Fibroblast of skin of back (primary cell): ENCODE data around the gene APOL3.
A peak's percentile ranks its signal among the peaks of the same experiment; 100 is the strongest.
"Not testable (repeated sequence)": the region's sequence is repeated elsewhere in the genome, so short reads cannot be mapped to it uniquely, and the experiment has no call there.

Experiments
- DNase-seq: peaks from one replicate; pipeline ENCODE4 v3.0.0-alpha.2; 2013

APOL3 gene

DNA sequence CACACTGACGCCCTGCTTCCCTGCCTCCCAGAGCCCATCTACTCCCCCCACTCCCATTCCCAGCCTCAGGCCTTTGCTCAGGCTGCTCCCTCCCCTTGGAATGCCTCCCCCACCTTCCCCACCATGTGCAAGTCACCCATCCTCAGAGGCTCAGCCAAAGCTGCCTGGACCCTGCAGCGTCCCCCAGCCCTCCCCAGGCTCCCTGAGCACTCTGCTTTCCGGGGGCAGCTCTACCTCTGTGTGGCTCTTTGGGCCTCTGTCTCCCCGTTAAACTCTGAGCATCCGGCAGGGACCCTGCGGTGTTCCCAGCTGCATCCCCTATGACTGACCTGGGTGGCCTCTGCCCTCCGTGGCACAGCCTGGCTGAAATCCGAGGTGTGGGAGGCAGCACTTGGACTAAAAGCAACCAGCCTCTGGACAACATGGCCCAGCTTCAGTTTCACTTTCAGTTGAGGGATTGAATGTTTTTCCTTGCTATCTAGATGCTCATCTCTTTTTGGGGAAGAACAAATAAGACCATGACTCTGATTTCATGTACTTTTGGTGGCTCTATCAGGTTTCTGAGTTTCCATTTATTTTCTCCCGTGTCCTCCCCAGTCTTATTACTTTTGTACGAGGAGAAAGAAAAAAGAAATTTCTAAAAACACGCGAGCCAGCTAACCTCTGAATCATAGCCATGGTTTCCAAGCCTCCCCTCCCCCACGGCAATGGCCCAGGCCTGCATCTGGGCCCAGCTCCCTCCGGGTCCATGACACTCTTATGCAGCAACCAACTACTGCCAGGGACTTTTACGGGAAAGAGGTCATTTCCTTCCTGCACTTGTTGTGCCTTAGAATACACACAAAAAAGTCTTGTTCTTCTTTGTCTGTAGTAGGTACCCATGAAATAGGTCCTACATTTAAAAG lies 3.8 kb downstream of the APOL3 start:
- DNase-seq, result peak; percentile 69

DNA sequence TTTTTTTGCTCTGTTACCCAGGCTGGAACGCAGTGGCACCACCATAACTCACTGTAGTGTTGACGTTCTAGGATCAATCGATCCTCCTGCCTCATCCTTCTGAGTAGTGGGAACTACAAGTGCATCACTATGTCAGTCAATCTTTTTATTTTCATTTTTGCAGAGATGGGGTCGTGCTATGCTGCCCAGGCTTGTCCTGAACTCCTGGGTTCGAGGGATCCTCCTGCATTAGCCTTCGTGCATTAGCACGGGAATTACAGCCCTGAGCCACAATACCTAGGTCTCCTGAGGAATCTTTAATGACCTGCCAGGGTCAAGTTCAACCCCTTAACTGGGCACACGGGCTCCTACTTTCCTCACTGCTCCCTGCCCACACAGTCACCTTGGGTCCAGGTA lies 4.4 kb downstream of the APOL3 start:
- no peak for DNase-seq

DNA sequence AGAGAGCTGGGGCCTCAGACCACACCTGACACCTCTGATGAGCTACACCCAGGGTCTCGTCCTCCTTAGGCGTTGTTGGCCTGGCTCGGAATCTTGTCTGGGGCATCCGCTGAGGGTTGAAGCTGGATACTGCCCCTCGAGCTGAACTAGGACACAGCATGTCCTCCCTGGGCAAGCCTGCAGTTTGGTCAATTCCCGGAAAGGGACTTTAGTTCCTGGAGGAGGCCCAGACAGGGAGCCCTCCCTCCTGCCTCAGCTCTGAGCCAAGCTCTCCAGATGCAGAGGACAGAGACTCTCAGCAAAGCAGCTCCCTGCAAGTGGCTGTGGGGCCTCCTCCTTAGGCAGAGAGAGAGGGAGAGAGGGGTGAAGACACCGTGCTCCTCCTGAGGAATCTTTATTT lies 4.9 kb downstream of the APOL3 start:
- DNase-seq, result no peak

DNA sequence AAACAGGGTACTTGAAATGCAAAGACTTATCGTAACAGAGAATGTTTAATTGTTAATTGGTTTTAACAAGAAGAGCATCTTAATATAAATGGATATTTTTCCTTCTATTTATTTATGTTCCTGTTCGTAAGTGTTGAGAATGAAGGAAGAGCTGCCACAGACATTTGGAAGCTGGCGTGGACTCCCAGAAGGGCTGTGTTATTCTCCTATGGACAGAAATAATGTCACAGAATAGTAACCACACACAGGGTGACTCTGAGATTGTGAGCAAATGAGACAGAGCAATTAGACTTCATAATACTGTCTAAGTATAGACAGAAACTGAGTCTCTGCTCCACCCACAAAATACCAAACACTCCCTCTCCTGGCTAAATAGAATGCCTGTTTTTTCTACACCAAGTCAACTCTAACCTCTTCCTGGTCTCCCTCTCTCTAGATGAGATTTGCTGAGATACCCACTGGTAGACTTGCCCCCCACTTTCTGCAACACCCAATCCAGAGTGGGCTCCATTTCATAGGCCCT lies 6.1 kb downstream of the APOL3 start:
- DNase-seq, result no peak

DNA sequence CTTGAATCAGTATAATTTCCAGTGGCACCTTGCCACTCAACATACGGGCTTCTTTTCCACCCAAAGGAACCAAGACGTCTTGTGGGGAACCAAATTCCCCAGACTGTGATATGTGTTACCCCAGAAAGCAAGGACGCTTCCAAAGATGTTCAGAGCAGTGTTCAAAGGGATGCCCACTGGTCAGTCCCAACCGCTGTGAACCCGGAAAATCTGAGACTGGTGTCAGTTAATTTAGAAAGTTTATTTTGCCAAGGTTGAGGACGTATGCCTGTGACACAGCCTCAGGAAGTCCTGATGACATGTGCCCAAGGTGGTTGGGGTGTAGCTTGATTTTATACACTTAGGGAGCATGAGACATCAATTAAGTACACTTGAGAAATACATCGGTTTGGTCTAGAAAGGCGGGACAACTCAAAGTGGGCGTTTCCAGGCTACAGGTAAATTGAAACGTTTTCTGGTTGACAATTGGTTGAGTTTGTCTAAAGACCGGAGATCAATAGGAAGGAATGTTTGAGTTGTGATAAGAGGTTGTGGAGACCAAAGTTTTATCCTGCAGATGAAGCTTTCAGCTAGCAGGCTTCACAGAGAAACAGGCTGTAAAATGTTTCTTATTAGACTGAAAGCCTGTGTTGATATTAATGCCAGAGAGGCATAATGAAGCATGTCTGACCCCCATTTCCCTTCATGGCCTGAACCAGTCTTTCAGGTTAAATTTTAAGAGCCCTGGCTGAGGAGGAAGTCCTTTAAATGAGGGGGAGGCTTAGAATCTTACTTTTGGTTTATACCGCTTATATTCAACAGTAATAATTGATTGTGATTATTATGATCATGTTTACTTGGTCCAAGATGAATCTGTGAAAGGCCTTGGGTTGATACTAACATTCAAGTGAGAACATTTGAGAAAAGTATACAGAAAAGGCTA lies 6.8 kb downstream of the APOL3 start:
- DNase-seq, result no peak

DNA sequence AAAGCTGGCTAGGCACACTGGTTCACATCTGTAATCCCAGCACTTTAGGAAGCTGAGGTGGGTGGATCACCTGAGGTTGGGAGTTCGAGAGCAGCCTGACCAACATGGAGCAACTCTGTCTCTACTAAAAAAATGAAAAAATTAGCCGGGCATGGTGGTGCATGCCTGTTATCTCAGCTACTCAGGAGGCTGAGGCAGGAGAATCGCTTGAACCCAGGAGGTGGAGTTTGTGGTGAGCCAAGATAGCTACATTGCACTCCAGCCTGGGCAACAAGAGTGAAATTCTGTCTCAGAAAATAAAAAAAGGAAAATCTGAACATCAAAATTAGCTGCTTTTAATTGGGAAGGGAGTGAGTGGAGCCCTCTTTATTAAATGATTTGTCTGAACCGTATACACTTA lies 7.7 kb downstream of the APOL3 start:
- DNase-seq, result not testable (repeated sequence)

DNA sequence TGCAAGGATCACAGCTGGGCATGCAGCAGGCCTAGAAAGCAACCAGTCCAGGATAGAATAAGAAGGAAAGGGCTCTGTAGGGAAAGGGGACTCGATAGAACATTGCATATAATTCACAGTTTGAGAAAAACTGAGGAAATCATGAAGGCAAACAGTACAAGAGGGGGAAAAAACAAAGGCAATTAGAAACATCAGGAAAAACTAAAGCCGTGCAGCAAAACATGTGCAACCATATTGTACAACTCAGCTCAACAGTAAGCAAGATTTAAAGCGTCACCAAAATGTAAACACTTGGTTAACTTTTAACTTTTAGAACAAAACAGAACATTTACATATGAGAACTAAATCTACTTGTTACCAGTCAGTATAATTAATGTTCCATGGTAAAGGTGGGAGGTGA lies 8.5 kb downstream of the APOL3 start:
- DNase-seq, result no peak

DNA sequence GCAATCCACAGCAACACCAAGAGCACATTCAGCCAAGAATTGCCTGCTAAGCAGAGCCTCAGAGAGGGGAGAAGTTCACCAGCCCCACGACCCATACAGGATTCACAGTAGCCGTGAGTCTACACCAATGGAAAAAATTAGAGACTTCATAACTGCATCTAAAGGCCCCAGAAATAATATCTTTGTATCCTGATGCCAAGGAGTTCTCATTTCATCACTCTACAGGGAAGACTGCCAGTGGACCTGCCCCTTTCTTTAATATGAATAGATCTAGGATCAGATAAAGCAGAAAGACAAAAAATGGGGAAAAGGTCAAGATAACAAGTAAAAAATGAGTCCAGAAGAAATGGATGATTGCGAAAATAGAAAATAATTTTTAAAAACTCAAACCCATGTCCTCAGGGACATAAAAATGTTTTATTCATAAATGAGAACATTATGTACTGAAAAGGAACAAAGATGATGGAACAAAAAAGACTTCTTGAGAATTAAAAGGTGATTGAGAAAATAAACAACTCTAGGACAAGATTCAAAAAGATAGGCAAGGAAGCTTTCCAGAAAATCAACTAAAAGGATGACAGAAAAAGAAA lies 9.5 kb downstream of the APOL3 start:
- no peak for DNase-seq

DNA sequence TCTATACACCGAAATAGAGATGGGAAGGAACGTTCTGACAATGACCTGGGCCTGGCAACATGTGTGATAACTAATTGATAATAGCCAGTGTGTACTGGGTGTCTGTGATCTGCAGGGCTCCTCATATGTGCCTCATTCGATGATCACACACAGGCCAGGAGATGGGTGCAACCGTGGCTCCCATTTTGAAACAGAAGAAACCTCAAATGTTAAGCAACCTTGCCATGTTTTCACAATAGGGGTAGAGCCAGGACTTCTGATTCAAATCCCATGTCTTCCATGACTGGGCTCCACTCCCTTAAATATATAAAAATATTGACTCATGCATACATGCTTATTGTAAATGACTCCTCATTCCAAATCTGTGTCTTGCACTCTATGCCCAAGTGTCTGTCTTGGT lies 11.1 kb downstream of the APOL3 start:
- DNase-seq, result no peak

DNA sequence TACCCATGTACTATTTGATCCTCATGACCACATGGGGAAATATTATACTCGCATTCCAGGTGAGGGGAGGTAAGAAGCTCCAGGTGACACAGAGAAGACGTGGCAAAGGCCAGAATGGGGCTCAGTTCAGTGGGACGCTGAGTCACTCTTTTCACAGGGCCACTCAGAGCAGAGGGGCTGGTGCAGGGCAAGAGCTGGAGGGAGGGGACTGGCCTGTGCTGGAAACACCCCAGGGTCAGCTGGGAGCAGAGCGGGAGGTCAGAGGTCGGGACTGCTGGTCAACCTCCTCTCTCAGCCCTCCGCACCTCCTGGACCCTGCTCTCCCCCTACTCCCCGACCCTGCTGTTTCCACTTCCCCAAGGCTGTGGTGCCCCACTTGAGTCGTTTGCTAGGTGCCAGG lies 12.1 kb downstream of the APOL3 start:
- DNase-seq, result no peak

DNA sequence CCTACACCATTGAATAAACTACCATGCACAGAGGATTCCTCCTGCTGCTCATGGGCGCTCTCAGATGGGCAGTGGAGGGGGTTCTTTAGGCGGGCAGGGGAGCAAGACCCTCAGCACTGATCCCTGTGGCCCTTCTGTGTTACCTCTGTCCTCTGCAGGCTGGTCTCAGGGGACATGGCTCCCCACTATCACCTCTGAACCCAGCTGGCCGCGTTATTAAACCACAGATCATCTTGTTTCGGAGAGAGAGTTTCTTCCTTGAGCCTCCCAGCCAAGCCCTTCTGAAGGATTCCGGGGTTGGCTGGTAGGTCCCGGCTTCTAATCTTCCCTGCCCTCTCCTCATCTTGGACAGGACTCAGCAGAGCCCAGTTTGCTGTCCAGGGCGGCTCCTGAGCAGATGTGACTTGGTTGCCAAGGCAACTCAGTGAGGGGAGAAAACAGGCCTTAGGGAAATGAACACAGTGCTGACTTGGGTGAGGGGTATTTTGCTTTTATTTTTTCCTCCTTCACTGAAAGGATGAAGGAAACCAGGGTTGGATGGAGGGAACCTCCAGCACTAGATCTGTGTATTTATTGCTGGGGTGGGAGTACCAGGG lies 13.3 kb downstream of the APOL3 start:
- no peak for DNase-seq

DNA sequence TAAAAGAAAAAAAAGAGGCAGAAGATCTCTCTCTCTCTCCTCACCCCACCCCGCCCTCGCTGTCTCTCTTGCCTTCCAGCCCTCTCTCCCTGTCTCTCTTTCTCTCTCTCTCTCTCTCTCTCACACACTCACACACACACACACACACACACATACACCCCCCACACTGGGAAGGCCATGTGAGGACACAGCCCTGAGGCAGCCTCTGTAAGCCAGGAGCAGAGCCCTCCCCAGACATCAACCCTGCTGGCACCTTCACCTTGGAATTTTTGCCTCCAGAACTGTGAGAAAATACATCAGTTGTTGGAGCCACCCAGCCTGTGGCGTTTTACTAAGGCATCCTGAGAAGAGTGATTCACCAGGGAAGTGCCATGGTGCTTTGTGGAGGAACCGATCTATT lies 14.7 kb downstream of the APOL3 start:
- no peak for DNase-seq

DNA sequence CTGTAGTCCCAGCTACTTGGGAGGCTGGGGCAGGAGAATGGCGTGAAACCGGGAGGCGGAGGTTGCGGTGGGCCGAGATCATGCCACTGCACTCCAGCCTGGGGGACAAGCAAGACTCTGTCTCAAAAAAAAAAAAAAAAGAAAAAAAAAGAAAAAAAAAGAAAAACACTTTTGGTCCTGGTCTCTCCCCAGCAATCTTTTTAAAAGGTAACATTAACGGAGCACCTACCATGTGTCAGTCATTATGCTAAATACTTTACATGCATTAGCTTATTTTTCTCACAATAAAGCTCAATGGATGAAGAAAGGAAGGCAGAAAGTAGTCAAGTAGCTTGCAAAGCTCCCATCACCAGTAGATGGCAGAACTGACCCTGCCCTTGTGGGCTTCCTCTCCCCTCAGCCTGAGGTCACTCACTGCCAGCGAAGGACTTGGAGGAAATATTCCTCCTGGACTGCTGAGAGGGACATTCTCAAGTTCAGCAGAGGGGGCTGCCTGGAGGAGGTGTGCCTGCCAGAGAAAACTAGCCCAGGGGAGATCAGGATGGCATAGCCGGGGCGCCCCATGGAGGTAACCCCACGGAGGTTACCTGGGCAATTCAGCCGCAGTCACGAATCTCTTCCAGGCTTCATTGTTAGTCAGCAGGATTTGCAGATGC lies 15.5 kb downstream of the APOL3 start:
- DNase-seq, result peak; percentile 74

DNA sequence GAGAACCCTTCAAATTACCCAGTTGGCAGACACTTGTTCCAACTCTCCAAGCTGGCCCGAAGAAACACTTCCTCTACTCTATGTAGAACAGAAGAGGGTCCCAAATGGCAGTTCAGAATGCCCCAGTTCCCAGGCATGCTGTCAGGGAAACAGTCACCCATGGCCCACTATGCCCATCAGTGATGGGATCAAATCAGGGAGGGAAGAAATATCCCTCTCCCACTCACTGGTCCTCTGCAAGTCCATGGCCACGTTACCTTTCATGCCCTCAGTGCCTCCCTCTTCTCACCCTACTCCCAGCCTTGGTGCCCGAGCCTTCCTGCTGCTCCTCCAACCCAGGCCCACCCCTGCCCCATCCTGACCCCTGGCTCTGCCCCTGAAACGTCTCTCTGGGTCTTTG lies 16.6 kb downstream of the APOL3 start:
- no peak for DNase-seq

DNA sequence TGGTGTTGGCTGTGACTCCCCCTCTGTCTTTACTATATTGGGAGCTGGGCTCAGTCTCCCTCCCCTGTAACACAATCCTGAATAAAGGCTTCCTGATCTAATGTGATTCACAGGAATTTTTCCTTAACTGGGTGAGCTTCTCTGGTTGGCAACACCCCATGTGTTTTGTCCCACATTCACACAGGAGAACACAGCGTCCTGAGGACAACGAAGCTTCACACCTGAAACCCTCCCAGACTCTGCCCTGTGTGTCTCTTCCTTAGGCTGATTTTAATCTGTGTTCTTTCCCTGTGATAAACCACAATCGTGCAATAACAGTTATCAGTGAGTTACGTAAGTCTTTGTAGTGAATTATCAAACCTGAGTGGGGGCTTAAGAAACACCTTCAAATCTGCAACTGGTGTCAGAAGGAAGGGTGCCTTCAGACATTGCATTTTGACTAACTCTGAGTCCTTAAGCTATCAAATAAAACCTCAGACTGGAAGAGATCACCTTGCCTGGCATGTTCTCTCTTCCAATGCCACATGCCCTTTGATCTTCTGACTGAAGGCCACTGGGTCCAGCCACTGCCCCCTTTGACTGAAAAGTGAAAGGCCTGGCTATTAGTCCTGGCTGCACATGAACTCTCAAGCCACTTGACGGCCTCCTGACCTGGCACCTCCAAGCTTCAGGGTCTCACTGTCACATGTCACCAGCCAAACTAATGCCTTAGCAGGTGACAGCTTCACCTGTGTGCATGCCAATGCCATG lies 17.3 kb downstream of the APOL3 start:
- no peak for DNase-seq

DNA sequence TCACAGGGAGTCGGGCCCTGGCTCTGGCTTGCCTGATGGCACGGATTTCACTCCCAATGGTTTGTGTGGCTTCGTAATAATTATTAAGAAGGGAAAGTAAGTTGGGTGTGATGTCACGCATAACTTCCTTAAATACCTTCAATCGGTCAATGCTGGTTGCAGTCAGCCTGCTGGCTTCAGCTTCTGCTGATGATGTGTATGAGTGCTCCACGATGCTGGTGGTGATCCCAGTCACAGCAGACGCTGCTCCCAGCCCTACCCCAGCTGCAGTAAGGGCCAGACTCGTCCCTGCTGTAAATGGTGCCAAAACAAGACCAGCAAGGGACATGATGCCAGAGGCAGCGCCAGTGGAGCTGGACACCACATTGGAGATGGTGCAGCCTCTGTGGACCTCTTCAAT lies 19.1 kb downstream of the APOL3 start:
- DNase-seq, result no peak

DNA sequence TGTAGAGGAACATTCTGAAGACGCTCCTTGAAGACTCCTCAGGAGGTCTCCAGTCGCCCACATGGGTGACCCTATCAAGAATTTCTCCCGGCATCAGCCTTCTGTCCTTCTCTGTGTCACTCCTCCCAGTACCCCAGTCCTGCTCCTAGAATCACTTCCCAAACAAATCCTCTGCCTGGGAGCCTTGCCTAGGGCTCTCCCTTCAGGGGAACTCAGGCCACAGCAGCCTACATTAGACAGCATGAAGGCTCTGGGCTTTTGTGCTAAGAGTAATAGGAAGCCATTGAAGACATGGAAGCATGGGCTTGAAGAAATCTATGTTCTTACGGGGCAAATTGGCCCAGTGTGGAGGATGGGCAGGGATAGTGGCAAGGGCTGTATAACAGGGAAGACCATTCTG lies 21.8 kb downstream of the APOL3 start:
- not testable (repeated sequence) for DNase-seq

DNA sequence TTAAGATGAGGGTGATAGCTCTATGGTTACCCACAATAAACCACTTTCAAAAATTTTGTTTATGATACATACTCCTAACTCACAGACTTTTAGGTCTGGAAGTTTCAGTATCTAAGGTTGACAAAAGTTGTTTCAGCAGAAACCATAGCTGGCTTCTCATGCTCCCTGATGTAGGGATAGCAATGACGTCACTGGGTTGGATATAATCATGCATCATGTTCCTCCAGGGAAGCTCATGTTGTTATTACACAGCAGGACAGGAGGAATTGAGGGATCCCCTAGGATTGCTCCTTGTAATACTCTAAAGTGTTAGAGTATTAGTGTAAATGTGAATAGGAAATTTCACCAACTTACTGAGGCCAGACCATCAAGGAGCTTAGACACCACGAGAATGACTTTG lies 23.6 kb downstream of the APOL3 start:
- DNase-seq, result peak; percentile 27

DNA sequence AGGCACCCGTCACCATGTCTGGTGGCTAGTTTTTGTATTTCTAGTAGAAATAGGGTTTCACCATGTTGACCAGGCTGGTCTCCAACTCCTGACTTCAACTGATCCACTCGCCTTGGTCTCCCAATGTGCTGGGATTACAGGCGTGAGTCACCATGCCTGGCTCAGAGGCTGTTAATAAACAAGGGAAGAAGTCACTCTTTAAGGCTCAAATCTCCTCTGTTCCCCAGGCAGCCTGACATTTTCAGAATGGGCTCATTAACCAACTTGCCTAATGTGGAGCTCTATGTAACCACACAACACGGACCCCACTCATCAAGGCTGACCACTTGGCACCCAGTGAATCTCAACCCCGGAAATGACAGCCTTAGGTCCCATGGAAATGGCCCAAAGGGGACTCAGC lies 24.1 kb downstream of the APOL3 start:
- DNase-seq, result peak; percentile 51

DNA sequence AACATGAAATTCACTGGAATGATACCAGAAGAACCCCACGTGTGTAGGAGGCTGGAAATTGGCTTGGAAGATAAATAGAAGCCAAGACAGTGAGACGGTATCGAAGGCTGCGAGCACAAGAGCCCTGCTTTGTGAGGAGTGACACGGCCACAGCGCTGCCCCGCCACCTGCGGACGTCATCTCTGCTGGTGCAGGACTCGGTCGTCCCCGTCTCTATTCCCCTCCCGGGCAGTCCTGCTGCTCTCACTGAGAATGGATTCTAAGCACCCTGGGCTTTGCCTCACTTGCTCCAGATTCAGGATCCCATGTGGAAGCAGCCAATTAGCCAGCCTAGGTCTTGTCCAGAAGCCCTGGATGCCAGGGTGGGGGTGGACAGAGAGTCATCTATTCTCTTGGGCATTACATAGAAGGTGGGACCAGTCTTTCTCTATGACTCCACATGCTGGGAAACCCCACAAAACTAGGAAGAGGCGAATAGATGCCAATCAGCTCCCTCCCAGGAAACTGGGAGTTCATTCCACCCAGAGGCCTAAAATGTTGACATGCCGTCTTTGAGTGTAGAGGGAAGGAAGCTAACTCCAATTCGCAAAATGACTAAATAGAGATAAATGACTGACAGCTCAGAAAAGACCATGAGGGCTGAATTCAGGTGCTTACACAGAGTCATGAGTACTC lies 25.1 kb downstream of the APOL3 start:
- no peak for DNase-seq

DNA sequence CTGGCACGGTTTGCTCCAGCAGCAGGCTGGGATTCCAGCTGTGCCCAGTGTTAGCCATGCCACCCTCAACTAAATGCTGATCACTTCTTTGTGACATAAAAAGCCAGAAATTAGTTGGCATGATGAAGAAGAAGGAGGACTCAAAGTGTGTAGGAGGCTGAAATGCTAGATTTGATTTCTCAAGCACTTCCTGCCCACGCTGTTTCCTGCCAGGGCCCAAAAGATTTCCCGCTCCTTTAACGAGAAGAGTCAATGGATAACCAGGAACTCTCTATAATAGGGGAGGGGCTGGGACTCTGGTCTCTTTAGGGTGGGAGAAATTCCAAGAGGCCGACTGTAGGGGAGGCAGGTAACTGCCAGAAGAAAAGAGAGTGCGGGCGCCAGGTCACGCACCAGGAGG lies 26.4 kb downstream of the APOL3 start:
- DNase-seq, result no peak
